Right atrium auricular region (tissue), 2 donors: ENCODE results near the gene ISOC2. TPM values are rescaled to one million over a fixed set of nuclear protein-coding genes. Genes with fewer than 3 reads are reported as not detected.

Experiments
- DNase-seq: peaks from one replicate; pipeline ENCODE4 v3.0.0-alpha.2; 2019; ENCODE audit warnings: low spot score
- H3K27ac ChIP-seq, 2 donors: fragments of 200-600 bp; sonication (generic); 1 replicate in 1 of 2; 2 replicates in 1 of 2; pipeline ENCODE4 v1.5.1; 2016 to 2019
- H3K27me3 ChIP-seq, 2 donors: fragments of 200-600 bp; sonication (generic); one replicate each; pipeline versions ENCODE4 v1.5.1 to v1.6.0; 2017 to 2019
- H3K36me3 ChIP-seq: fragments of 200-600 bp; sonication (generic); one replicate; pipeline ENCODE4 v1.5.1; 2016
- H3K4me1 ChIP-seq, 2 donors: fragments of 200-600 bp; sonication (generic); one replicate each; pipeline versions ENCODE4 v1.5.1 to v1.6.0; 2017 to 2019
- H3K4me3 ChIP-seq, 2 donors: fragments of 200-600 bp; sonication (generic); 1 replicate in 1 of 2; 2 replicates in 1 of 2; pipeline ENCODE4 v1.5.1; 2017 to 2019; ENCODE audit warnings: mild to moderate bottlenecking in 1 of 2, moderate library complexity in 1 of 2
- H3K9me3 ChIP-seq, 2 donors: fragments of 200-600 bp; sonication (generic); one replicate each; pipeline ENCODE4 v1.5.1; 2019
- CTCF ChIP-seq, 2 donors: fragments of 200-600 bp; sonication (generic); IDR thresholded peaks; one replicate each; pipeline ENCODE4 v1.5.1; 2019; ENCODE audit warnings: antibody characterized with exemption in 2 of 2
- total RNA-seq, 2 donors: library from RNA; depleted of rRNA; stranded (reverse); fragments of >200 nt; gene quantifications; one replicate each; pipeline ENCODE4 v1.1.0, GENCODE V29; 2016

ISOC2 gene
- total RNA-seq, 2 donors from 2014 or later = 87.0 to 92.2 TPM

- peaks cover 16 to 42% of the 10 kb centered on the region in 2 donors for H3K27me3 ChIP-seq
- no peak for TF ChIP-seq CTCF (IDR thresholded peaks at IDR 0.05)
- no peaks in the 10 kb centered on the region for H3K9me3 ChIP-seq
- DNase-seq = no peak
- H3K36me3 ChIP-seq = no peaks in the 10 kb centered on the region
- H3K4me3 ChIP-seq = no peak overlapping the region
- peaks cover 0 to 19% of the 10 kb centered on the region in 2 donors for H3K4me1 ChIP-seq
- H3K27ac ChIP-seq = no peak overlapping the region
Measured at GRCh38 chr19:55439052-55439451, 22.4 kb downstream of the ISOC2 start.

GRCh38 chr19:55437410-55437809 lies 24.0 kb downstream of the ISOC2 start:
- no peak overlapping the region for H3K27ac ChIP-seq
- H3K4me3 ChIP-seq = no peak overlapping the region
- no peak for DNase-seq
- peaks cover 0 to 19% of the 10 kb centered on the region in 2 donors for H3K4me1 ChIP-seq
- peaks cover 11 to 46% of the 10 kb centered on the region in 2 donors for H3K27me3 ChIP-seq
- H3K36me3 ChIP-seq = no peaks in the 10 kb centered on the region
- no peak for TF ChIP-seq CTCF (IDR thresholded peaks at IDR 0.05)
- no peaks in the 10 kb centered on the region for H3K9me3 ChIP-seq

- Histone ChIP-seq H3K4me3 (no peak overlapping the region), H3K4me1 (peaks cover 0 to 15% of the 10 kb centered on the region in 2 donors), H3K27me3 (peaks cover 9 to 41% of the 10 kb centered on the region in 2 donors), H3K27ac (no peak overlapping the region), H3K36me3 (no peaks in the 10 kb centered on the region), H3K9me3 (no peaks in the 10 kb centered on the region)
- no peak for DNase-seq
- TF ChIP-seq CTCF (IDR thresholded peaks at IDR 0.05) = no peak
Measured at GRCh38 chr19:55436847-55437246, 24.6 kb downstream of the ISOC2 start.

- peaks cover 0 to 23% of the 10 kb centered on the region in 2 donors for H3K27me3 ChIP-seq
- TF ChIP-seq CTCF (IDR thresholded peaks at IDR 0.05) = no peak
- H3K9me3 ChIP-seq = no peaks in the 10 kb centered on the region
- H3K27ac ChIP-seq = no peak overlapping the region
- H3K4me1 ChIP-seq = no peaks in the 10 kb centered on the region
- H3K36me3 ChIP-seq = no peaks in the 10 kb centered on the region
- no peak for DNase-seq
- no peak overlapping the region for H3K4me3 ChIP-seq
Measured at GRCh38 chr19:55435020-55435419, 26.4 kb downstream of the ISOC2 start.

- TF ChIP-seq CTCF (IDR thresholded peaks at IDR 0.05) = no peak
- H3K36me3 ChIP-seq = no peaks in the 10 kb centered on the region
- no peak for DNase-seq
- no peaks in the 10 kb centered on the region for H3K4me1 ChIP-seq
- H3K9me3 ChIP-seq = no peaks in the 10 kb centered on the region
- H3K4me3 ChIP-seq = no peak overlapping the region
- H3K27ac ChIP-seq = no peak overlapping the region
- H3K27me3 ChIP-seq = peaks cover 0 to 23% of the 10 kb centered on the region in 2 donors
Measured at GRCh38 chr19:55434356-55434919, 27.0 kb downstream of the ISOC2 start.

- TF ChIP-seq CTCF (IDR thresholded peaks at IDR 0.05) = no peak
- H3K27me3 ChIP-seq = peaks cover 0 to 16% of the 10 kb centered on the region in 2 donors
- H3K4me3 ChIP-seq = no peak overlapping the region
- H3K9me3 ChIP-seq = no peaks in the 10 kb centered on the region
- no peak for DNase-seq
- no peaks in the 10 kb centered on the region for H3K36me3 ChIP-seq
- no peak overlapping the region for H3K27ac ChIP-seq
- no peaks in the 10 kb centered on the region for H3K4me1 ChIP-seq
Measured at GRCh38 chr19:55433292-55433691, 28.1 kb downstream of the ISOC2 start.
